Measurements from ENCODE around the gene GALNT17.

Gene GALNT17

DNA sequence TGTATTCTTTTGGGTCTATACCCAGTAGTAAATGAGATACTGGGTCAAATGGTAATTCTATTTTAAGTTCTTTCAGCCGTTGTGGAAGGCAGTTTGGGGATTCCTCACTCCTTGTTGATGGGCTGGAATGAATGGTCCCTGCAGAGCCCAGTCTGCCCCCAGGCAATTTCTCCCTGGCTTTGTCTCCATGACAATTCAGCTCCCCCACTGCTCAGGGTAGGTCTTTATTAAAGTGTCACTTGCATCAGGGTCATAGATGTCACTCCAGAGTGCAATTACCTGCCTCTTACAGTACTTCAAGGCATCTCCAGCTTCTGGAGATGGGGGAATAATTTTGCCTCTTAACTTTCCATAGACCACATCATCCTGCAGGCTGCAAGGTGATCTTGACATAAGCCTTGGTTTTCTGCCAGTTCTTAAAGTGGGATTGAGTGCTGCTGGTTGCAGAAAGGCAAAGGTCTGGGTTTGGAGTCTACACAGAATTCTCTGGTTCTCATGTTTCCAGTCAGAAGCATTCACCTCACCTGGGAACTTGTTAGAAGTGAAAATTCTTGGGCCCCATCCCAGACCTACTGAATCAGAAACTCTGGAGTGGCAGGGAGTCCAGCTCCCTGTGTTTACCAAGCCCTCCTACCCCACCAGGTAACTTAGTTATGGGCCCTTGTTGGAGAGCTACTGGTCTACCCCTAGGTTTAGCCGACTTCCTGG is 442.4 kb downstream of the GALNT17 start:
- no peaks in the 10 kb centered on the region for H4K20me1 ChIP-seq (ENCODE audit: insufficient read depth, low read length, poor library complexity, severe bottlenecking)
- H3K27me3 ChIP-seq (ENCODE audit: insufficient read depth, low read length, poor library complexity, severe bottlenecking): no peaks in the 10 kb centered on the region
- H3K9me2 ChIP-seq (replicated peaks; ENCODE audit: low read depth, low read length): no peaks in the 10 kb centered on the region
- H3F3A ChIP-seq (ENCODE audit: low read depth): no peaks in the 10 kb centered on the region
- H3K4me1 ChIP-seq (ENCODE audit: insufficient read depth, low read length, poor library complexity, severe bottlenecking): no peaks in the 10 kb centered on the region
- H3K9ac ChIP-seq (ENCODE audit: low read depth, low read length, poor library complexity, severe bottlenecking): no peak overlapping the region
- peaks cover 6% of the 10 kb centered on the region; the same call in 1 of the 2 replicates for H3K9me3 ChIP-seq (ENCODE audit: insufficient read depth, low read depth, low read length)
- no peak overlapping the region for H2AFZ ChIP-seq (ENCODE audit: low read length)
- TF ChIP-seq EZH2phosphoT487 (IDR thresholded peaks at IDR 0.05; ENCODE audit: borderline replicate concordance): no peak
- TF ChIP-seq, protein P1, sequence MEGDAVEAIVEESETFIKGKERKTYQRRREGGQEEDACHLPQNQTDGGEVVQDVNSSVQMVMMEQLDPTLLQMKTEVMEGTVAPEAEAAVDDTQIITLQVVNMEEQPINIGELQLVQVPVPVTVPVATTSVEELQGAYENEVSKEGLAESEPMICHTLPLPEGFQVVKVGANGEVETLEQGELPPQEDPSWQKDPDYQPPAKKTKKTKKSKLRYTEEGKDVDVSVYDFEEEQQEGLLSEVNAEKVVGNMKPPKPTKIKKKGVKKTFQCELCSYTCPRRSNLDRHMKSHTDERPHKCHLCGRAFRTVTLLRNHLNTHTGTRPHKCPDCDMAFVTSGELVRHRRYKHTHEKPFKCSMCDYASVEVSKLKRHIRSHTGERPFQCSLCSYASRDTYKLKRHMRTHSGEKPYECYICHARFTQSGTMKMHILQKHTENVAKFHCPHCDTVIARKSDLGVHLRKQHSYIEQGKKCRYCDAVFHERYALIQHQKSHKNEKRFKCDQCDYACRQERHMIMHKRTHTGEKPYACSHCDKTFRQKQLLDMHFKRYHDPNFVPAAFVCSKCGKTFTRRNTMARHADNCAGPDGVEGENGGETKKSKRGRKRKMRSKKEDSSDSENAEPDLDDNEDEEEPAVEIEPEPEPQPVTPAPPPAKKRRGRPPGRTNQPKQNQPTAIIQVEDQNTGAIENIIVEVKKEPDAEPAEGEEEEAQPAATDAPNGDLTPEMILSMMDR (conservative IDR thresholded peaks at IDR 0.05; ENCODE audit: low read length): no peak
- H3K4me2 ChIP-seq (ENCODE audit: low read depth, low read length, poor library complexity, severe bottlenecking): no peak overlapping the region
- H3K36me3 ChIP-seq (ENCODE audit: insufficient read depth, low read length): no peaks in the 10 kb centered on the region
- no peak overlapping the region for H3K4me3 ChIP-seq (ENCODE audit: low read length, poor library complexity, severe bottlenecking)
- H3K79me2 ChIP-seq (ENCODE audit: insufficient read depth, low read length): no peaks in the 10 kb centered on the region

DNA sequence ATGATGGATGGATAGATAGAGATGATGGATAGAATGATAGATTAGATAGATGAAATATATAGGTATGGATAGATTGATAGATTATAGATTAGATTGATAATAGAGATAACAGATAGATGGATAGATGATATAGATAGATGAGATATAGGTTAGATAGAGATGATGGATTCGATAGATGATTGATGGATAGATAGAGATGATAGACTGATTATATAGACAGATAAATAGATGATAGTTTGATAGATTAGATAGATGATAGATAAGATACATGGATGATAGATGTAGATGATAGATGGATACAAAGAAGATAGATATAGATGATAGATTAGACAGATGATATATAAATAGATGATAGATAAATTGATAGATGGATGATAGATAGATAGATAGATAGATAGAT is 448.1 kb downstream of the GALNT17 start:
- Histone ChIP-seq H3F3A (ENCODE audit: low read depth) (no peaks in the 10 kb centered on the region), H3K27me3 (ENCODE audit: insufficient read depth, low read length, poor library complexity, severe bottlenecking) (no peaks in the 10 kb centered on the region), H4K20me1 (ENCODE audit: insufficient read depth, low read length, poor library complexity, severe bottlenecking) (no peaks in the 10 kb centered on the region), H3K9ac (ENCODE audit: low read depth, low read length, poor library complexity, severe bottlenecking) (no peak overlapping the region), H3K79me2 (ENCODE audit: insufficient read depth, low read length) (no peaks in the 10 kb centered on the region), H3K4me3 (ENCODE audit: low read length, poor library complexity, severe bottlenecking) (no peak overlapping the region), H3K4me2 (ENCODE audit: low read depth, low read length, poor library complexity, severe bottlenecking) (no peak overlapping the region), H3K9me3 (ENCODE audit: insufficient read depth, low read depth, low read length) (peaks cover 3% of the 10 kb centered on the region; the same call in 1 of the 2 replicates), H2AFZ (ENCODE audit: low read length) (no peak overlapping the region), H3K4me1 (ENCODE audit: insufficient read depth, low read length, poor library complexity, severe bottlenecking) (no peaks in the 10 kb centered on the region), H3K36me3 (ENCODE audit: insufficient read depth, low read length) (no peaks in the 10 kb centered on the region), H3K9me2 (replicated peaks; ENCODE audit: low read depth, low read length) (no peaks in the 10 kb centered on the region)
- no peak for TF ChIP-seq EZH2phosphoT487 (IDR thresholded peaks at IDR 0.05; ENCODE audit: borderline replicate concordance)
- TF ChIP-seq, protein P1 (conservative IDR thresholded peaks at IDR 0.05; ENCODE audit: low read length): no peak

DNA sequence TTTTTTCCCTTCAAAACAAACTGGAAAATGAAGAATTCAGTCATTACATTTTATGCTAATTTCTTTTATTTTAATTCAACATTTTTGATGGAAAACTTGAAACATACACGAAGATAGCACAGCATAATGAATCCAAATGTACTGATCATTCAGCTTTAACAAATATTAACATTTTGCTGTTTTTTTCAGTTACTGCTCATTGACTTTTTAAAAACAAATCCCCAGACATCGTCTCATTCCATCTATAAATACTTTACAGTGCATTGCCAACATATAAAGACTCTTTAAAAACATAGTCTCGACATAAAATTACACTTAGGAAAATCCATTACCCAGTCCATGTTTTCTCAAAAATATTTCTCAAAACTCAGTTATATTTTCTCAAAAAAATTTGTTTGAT is 452.3 kb downstream of the GALNT17 start:
- Histone ChIP-seq H3K4me1 (ENCODE audit: insufficient read depth, low read length, poor library complexity, severe bottlenecking) (no peaks in the 10 kb centered on the region), H4K20me1 (ENCODE audit: insufficient read depth, low read length, poor library complexity, severe bottlenecking) (no peaks in the 10 kb centered on the region), H3F3A (ENCODE audit: low read depth) (no peaks in the 10 kb centered on the region)

More for the DNA sequence above, 452.3 kb downstream of the GALNT17 start:
- Histone ChIP-seq H3K36me3 (ENCODE audit: insufficient read depth, low read length) (no peaks in the 10 kb centered on the region), H3K4me2 (ENCODE audit: low read depth, low read length, poor library complexity, severe bottlenecking) (no peak overlapping the region), H3K27me3 (ENCODE audit: insufficient read depth, low read length, poor library complexity, severe bottlenecking) (no peaks in the 10 kb centered on the region), H3K4me3 (ENCODE audit: low read length, poor library complexity, severe bottlenecking) (no peak overlapping the region), H3K9me3 (ENCODE audit: insufficient read depth, low read depth, low read length) (no peaks in the 10 kb centered on the region), H3K9me2 (replicated peaks; ENCODE audit: low read depth, low read length) (no peaks in the 10 kb centered on the region), H3K9ac (ENCODE audit: low read depth, low read length, poor library complexity, severe bottlenecking) (no peak overlapping the region), H3K79me2 (ENCODE audit: insufficient read depth, low read length) (no peaks in the 10 kb centered on the region), H2AFZ (ENCODE audit: low read length) (no peak overlapping the region)
- no peak for TF ChIP-seq EZH2phosphoT487 (IDR thresholded peaks at IDR 0.05; ENCODE audit: borderline replicate concordance)
- TF ChIP-seq, protein P1 (conservative IDR thresholded peaks at IDR 0.05; ENCODE audit: low read length): no peak

Measured in Loucy (cell line).